GM18873 (cell line): Measurements from ENCODE around the gene FGF1.
"Not testable (repeated sequence)": the region's sequence is repeated elsewhere in the genome, so short reads cannot be mapped to it uniquely, and the experiment has no call there.

ENCODE experiments used
- ATAC-seq: cut with Tn5 transposase; IDR thresholded peaks from one replicate; pipeline ENCODE4 v1.9.1; 2021; ENCODE audit warnings: mild to moderate bottlenecking, moderate library complexity, moderate number of reproducible peaks; ENCODE audit not compliant: unreplicated experiment, low FRiP score

FGF1 gene

DNA sequence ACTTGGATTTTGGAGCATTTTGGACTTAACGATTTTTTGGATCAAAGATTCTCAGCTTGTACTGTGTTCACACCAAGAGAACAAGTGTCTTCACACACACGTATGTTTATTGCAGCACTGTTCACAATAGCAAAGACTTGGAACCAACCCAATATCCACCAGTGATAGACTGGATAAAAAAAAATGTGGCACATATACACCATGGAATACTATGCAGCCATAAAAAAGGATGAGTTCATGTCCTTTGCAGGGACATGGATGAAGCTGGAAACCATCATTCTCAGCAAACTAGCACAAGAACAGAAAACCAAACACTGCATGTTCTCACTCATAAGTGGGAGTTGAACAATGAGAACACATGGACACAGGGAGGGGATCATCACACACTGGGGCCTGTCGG, 37.8 kb downstream of the FGF1 start:
- ATAC-seq, result not testable (repeated sequence)

DNA sequence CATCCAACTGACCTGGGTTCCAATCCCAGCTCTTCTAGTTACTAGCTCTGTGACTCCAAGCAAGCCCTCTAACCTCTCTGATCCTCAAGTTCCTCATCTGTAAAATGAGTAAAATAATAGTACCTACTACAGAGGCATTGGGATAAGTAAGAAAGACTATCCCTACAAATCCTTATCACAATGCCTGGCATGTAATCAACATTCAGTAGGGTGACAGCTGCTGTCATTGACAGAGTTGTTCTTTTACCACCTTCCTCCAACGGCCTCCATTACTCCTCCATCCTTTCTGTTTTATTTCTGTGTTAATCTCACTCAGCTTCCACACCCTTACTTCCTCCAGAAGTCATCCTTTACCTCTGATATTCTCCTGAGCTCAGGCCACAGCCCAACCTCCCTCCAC, 40.4 kb downstream of the FGF1 start:
- no peak for ATAC-seq

- ATAC-seq, result no peak
Measured at GRCh38 chr5:142644640-142645361, 41.1 kb downstream of the FGF1 start.

- no peak for ATAC-seq
Measured at GRCh38 chr5:142644127-142644526, 41.8 kb downstream of the FGF1 start.

GRCh38 chr5:142643634-142644033, 42.3 kb downstream of the FGF1 start:
- ATAC-seq, result no peak

- no peak for ATAC-seq
Measured at GRCh38 chr5:142642427-142642826, 43.5 kb downstream of the FGF1 start.

DNA sequence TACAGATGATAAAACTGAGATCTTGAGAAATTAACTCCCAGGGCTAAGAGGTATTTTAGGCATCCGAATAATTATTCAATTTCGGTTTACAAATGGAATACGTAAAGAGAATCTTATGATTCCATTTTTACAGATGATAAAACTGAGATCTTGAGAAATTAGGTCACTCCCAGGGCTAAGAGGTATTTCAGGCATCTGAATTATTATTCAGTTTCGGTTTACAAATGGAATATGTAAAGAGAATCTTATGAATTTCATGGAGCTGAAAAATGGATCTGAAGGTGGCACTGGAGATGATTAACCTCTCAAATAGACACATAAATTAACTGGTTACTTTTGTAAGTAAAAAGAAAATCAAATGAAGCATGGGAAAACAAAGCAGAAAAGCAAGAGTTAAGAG, 44.2 kb downstream of the FGF1 start:
- no peak for ATAC-seq

DNA sequence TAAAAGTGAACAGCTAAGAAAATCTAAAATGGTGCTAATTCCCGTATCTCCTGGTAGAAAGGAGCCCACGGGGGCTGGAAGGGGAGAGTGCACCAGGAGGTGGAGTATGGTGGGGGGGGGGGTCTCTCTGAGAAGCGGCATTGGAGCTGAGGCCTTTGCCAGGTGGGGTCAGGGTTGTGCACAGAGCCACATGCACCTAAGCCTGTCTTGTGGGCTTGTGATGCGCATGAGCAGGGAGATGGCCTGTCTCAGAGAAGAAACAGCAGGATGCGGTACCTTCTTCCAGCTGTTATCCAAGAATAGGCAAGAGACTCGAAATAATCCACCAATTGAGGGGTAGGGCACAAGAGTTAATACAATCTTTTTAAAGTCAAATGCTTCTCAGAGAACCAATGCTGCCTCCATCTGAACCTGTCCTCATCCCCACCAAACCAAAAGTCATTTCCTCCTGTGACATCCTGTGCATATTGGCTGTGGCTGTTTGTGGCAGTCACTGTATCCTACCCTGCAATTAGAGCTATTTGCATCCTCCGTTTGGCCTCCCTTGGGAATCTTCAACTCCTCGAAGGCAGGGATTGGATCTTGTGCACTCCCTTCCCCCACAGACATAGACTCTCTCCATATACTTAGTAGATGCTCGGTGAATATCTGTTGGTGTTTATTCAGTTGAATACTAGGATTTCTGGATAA, 45.4 kb downstream of the FGF1 start:
- ATAC-seq, result no peak

DNA sequence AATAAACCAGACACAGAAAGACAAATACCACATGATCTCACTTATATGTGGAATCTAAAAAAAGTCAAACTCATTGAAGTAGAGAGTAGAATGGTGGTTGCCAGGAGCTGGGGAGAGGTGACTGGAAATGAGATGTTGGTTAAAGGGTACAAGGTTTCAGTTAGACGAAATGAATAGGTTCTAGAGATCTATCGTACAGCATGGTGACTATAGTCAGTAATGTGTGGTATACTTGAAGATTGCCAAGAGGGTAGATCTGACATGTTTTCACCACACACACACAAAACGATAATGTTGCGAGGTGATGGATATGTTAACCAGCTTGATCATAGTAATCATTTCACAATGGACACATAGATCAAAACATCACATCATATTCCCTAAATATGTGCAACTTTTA, 46.4 kb downstream of the FGF1 start:
- ATAC-seq, result no peak

DNA sequence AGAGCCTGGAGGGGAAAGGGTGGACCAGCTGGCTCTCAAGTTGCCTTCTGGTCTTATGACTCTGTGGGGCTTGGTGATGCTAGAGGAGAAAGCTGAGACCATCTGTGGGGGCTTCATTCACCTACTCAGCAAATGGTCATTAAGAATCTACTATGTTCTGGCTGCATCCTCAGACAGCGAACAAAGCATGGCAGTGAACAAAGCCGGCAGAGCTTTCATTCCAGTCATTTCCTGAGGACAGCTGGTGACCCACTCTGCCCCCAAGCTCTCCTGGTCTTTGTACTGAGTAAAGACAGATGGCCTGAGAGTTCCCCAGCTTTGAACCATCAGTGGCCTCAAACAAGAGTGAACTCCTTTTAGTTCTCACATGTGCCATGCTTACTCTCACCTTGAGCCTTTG, 48.0 kb downstream of the FGF1 start:
- no peak for ATAC-seq

DNA sequence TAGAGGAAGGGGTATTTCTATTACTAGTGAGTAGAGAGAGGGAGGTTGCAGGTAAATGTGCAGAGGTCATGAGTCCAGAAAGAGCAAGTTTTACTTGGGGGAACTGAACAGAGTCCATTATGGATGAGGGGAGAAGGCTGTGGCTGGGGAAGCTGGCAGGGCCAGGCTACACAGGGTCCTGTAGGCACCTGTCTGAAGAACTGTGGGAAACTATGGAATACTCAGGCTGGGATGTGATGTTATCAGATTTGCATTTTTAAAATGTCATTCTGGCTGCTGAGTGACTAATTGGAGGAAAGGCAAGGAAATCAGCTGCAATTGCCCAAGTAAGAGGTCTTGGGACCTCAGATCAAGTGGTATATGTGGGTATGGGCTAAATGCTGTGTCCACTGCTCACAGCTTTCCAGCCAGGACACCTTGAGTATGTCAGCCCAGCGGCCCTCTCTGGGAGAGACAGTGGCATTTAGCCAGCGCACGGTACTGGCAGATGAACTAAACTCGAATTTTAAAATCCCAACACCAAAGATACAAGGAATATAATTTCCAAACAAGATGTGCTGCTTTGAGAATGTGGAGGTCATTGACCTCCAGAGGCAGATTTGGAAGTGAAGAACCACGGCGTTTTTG, 49.1 kb downstream of the FGF1 start:
- no peak for ATAC-seq

DNA sequence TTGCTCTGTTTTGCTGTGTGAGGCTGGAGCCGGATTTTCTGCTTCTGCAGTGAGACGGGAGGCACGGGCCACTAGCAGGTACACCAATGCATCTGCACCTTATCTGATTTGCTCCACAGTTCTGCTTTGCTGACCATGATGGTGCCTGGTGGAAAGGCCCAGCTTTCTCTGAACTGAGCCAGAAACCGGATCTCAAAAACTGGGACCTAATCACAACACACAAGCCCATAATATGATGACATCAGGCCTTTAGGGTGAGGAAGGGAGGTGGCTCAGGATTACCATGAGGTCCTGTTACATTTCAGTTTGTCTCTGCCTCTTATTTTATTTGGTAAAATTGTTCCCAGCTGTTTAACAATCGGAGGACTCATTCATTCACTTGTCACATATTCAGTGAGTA, 49.8 kb downstream of the FGF1 start:
- ATAC-seq, result no peak

DNA sequence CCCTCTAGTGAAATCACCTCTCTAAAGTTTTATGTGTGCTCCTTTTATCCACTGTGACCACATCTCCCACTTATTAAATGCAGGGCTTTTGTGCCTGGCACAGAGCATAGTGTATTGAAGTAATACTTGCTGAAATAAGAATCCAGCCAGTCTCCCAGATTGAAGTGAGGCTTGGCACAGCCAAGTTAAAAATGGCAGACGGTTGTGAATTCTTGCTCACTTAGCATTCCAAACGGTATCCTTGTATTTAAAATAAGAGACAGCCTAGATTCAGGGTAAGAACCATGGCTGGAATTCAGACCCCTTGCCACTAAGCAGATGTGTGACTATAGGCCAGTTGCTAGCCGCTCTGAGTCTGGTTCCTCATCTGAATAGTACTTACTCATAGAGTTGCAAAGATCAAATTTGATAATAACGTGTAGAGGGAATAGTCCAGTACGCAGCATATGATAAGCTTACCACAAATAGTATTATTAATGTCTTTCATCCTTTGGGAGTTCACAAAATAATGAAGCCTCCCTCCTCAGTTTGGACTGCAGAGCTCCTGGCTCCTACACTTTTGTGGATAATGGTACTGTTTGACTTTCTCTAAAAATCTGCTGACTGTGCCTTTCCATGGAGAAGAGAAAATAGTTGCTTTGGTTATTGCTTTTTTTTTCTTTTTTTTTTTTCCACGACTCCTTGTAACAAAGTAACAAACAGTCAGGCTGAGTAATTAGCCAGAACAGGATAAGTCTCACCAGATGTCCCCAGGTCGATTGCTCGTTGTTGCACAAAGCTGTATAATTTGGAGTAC, 51.5 kb downstream of the FGF1 start:
- no peak for ATAC-seq

- no peak for ATAC-seq
Measured at GRCh38 chr5:142630927-142631539, 54.9 kb downstream of the FGF1 start.

- no peak for ATAC-seq
Measured at GRCh38 chr5:142627383-142628217, 58.3 kb downstream of the FGF1 start.

DNA sequence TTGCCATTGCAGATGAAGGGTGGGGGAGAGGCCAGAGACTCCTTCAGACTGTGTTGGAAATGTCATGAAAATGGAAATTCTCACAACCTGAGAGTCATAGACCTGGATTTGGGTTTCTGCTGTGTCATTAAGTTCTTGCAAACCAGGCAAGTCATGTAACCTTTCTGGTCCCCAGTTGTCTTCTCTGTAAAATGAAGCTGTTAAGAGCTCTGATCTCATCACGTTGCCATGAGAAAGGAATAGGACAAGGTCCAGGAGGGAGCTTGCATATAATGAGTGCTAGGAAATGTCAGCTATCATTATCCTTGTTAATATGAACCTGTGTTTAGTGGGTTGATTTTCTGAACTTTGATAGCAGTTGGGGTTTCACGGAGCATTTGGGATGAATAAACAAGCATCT, 59.1 kb downstream of the FGF1 start:
- ATAC-seq, result no peak

GRCh38 chr5:142626099-142626498, 59.8 kb downstream of the FGF1 start:
- ATAC-seq, result no peak

DNA sequence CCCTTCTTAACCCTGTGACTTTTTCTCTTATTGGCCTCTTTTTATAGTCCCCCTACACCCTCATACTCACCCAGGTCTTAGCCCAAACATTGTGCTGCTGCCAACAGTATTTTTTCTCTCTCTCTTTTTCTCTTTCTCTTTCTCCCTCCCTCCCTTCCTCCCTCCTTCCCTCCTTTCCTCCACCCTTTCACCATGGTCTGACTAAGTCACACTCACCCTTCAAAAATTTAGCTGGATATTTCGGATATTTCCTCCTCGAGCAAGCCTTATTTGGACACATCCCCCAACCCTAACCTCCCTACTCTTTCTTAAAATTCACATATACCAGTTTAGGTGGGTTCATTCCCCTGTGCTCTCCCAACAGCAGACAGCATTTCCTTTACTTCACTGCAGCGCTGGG, 64.7 kb downstream of the FGF1 start:
- no peak for ATAC-seq

GRCh38 chr5:142619815-142620214, 66.1 kb downstream of the FGF1 start:
- no peak for ATAC-seq

DNA sequence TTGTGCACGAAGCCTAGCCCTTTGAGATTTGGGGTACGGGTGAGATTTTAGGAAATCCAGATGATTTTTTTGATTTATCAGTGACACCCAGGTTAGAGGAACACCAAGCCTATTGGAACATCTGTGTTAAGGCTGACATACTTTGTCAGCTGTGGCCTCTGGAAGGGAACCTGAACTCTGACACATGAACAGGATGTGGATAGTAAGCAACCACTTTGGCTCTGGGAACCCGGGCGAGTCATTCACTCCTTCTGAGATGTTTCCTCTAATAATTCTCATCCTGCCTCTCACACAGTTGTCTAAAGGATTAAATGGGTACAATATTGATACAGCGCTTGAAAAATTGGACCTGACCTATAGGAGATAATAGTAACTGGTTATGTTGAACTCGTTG, 67.8 kb downstream of the FGF1 start:
- ATAC-seq, result no peak
